GM21723 (cell line): ENCODE results near the gene S1PR4.

Experiments used
- ATAC-seq: cut with Tn5 transposase; IDR thresholded peaks from one replicate; pipeline ENCODE4 v1.9.1; 2021; ENCODE audit warnings: mild to moderate bottlenecking, moderate library complexity; ENCODE audit not compliant: unreplicated experiment

Gene S1PR4, protein sequence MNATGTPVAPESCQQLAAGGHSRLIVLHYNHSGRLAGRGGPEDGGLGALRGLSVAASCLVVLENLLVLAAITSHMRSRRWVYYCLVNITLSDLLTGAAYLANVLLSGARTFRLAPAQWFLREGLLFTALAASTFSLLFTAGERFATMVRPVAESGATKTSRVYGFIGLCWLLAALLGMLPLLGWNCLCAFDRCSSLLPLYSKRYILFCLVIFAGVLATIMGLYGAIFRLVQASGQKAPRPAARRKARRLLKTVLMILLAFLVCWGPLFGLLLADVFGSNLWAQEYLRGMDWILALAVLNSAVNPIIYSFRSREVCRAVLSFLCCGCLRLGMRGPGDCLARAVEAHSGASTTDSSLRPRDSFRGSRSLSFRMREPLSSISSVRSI

DNA sequence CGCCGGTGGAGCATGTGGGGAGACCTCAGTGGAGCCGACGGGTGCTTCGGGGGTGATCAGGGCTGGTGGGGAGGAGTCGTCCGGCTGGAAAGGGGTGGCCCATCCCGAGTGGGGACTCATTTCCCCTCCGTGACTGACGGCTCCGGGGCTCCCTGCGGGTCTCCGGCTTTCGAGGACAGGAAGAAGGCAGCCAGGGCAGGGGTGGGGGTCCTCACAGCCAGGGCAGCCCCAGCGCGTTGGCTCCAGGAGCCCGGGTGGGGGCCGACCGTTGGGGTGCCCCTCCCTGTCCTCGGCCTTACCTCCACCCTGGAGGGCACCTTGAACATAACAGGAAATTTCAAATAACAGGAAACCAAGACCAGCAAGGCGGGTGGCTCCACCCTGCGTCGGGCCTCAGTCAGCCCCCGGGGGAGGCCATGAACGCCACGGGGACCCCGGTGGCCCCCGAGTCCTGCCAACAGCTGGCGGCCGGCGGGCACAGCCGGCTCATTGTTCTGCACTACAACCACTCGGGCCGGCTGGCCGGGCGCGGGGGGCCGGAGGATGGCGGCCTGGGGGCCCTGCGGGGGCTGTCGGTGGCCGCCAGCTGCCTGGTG is at the start of gene S1PR4:
Gene S1PR4 (plus strand): TSS at position 393 of the 596 bp plus-strand sequence. CDS start 24 bp downstream, at position 417.
- ATAC-seq = no peak

DNA sequence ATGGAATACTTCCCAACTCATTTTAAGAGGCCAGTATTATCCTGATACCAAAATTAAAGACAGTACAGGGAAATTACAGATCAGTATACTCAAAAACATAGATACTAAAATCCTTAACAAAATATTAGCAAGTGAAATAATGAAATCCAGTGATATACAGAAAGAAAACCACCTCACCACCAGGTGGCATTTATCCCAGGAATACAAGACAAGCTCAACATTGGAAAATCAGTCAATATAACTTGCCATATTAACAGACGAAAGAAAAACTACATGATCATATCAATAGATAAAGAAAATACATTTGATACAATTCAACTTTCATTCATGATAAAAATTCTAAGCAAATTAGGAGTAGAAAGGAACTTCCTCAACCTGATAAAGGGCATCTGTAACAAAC is 49.5 kb upstream of the S1PR4 start:
- ATAC-seq = no peak

DNA sequence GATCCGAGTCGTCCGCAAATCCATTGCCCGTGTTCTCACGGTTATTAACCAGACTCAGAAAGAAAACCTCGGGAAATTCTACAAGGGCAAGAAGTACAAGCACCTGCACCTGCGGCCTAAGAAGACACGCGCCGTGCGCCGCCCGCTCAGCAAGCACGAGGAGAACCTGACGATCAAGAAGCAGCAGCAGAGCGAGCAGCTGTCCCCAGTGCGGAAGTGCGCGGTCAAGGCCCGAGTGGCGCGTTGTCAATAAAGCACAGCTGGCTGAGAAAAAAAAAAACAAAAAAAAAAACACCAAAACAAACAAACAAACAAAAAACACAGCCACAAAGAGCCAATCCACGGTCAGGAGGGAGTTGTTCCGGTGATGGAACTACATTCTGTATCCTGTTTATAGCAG is 47.4 kb upstream of the S1PR4 start:
- ATAC-seq = no peak

DNA sequence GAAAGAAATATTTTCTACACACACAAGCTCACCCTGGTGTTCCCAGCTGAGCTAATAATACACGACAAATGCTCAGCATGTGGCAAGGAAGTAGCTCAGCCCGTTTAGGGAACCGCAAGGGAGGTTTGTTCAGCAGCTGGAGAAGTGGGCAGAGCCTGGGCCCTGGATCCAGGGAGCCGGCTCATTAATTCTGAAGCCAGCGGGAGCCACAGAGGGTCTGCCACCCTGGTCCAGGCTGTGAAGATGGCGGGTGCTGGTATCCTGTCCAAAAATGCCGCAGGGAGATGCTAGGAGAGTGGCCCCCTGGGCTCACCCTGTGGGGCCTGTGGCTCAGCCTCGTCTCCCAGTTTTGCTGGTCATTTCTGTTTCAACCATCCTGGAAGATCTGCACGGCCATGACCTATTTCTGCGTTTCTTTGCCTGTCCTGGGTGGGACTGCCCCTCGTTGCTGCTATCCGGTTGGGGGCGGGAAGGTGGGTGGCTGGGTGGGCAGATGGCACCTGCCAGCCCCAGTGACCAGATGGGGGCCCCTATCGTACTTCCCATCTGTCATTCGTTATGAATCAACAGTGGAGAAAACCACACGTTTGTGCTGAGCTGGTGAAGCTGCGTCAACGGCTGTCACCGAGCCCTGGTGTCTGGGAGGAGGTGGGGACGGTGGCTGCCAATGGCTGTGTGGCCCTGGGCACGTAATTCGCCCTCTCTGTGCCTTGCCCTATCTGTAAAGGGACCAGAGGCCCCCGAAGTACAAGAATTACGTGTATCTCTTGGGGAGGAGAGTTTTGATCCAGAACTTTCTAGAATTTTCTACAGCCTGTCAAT is 45.4 kb upstream of the S1PR4 start:
- peak; percentile 47 for ATAC-seq

DNA sequence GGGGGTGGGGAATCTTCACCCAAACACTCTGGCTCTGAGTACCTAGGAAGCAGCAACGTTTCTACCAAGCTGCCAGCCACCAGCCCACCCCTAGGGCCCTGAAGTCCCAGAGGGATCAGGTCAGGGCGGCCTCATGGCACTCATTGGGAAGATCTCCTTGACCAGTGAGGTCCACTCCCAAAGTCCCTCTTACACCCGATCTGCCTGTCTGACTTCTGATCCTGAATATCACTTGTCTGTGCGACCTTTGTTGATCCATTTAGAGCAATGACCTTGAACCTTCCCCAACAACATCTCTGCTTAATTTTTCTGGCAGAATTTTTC is 44.8 kb upstream of the S1PR4 start:
- no peak for ATAC-seq

DNA sequence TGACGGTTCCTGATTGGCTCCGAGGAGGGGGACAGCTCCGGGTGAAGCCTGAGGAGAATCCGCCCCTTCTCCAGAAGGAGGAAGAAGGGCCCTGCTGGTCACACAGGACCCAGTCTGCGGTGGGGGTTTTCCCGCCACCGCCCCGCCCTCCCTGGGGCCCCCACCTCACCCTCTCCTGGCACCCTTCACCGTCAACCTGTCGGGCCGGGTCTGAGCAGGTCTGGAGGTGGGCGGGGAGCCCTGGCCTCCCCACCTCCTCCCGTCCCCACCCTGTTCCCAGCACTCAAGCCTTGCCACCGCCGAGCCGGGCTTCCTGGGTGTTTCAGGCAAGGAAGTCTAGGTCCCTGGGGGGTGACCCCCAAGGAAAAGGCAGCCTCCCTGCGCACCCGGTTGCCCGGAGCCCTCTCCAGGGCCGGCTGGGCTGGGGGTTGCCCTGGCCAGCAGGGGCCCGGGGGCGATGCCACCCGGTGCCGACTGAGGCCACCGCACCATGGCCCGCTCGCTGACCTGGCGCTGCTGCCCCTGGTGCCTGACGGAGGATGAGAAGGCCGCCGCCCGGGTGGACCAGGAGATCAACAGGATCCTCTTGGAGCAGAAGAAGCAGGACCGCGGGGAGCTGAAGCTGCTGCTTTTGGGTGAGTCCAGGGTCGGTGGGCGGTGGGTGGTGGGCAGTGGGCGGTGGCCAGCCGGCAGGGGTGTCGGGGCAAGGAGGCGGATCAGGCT is 42.4 kb upstream of the S1PR4 start, which contains the start of gene GNA15:
Gene GNA15 (plus strand): TSS at position 73 of the 723 bp plus-strand sequence. CDS start 418 bp downstream, at position 491.
- no peak for ATAC-seq

DNA sequence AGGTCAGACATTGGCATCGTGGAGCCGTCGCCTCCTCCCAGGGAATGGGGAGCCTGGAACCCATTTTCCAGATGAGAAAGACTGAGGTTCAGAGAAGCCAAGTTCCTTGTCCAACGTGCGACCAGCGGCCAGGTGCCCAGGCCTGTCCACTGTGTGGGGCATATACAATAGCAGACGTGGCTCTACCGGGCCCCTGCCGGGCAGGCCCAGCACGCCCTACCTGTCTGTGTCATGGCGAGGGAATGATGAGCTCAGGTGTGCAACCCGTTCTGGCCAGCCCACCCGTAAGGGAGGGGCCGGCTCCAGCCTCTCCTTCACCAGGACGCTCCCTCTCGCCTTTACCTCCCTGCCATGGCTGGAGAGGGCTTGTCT is 41.9 kb upstream of the S1PR4 start:
- no peak for ATAC-seq

DNA sequence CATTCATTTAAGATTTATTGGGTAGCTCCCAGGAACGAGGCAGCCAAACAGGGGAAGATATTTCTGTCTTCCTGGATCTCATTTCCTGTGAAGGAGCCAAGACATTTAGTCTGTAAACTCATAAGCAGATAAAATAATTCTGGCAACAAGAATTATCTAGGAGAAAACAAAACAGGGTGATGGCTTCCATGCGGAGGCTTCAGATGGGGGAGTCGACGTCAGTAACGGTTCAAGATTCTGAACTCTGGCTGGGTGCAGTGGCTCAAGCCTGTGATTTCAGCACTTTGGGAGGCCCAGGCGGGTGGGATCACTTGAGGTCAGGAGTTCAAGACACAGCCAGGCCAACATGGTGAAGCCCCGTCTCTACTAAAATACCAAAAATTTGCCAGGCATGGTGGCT is 41.5 kb upstream of the S1PR4 start:
- no peak for ATAC-seq

DNA sequence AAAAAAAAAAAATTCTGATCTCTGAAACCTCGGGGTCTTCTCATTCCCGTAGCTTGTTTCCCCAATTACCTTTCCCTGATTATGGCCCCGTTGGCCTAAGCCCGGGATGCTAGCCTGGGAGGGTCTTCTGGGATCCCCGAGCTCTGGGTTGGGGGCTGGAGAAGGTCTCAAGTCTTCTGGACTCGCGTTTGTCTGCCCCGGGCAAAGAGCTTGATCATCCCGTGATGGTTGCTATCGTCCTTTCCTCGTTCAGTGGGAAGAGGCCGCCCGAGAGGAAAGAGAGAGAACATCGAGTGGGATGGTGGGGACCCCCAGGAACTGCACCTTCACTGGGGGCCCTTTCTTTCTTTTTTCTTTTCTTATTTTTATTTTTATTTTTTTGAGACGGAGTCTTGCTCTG is 40.3 kb upstream of the S1PR4 start:
- ATAC-seq = no peak

- ATAC-seq = no peak
Measured at GRCh38 chr19:3140667-3141038, 37.9 kb upstream of the S1PR4 start.

DNA sequence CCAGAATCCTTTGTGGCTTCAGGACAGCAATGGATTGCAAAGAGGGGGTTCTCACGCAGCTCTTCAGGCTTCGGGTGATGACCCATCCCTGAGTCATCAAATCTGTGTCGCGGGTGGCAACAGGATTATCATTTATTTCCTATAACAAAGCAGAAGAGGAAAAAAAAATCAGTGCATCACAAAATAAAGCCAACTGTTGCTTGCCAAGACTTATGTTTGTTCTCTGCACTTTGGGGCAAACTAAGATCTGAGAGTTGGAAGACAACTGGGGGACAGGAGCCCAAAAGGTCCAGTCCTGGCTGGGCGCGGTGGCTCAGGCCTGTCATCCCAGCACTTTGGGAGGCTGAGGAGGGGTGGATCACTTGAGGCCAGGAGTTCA is 36.3 kb upstream of the S1PR4 start:
- ATAC-seq = no peak

DNA sequence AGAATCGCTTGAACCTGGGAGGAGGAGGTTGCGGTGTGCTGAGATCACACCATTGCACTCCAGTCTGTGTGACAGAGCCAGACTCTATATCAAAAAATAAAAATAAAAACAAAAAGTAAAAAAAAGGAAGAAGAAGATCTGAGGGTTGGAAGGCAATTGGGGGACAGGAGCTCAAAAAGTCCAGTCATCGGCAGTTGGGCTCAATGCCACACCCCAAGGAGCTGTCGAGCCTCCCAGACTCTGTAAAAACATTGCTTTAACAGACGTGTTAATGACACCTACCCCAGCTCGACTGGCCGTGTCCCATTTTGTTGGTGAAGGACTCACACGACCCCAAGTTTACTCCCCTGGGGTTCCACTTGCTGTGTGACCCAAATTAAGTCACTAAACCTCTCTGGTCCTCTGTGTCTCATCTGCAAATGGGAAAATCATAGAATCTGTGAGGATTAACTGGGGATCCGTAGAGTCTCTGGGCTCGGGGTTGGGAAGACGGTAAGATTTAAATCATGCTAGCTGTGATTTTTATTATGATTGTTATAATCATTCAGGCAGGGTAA is 35.7 kb upstream of the S1PR4 start:
- ATAC-seq = no peak

DNA sequence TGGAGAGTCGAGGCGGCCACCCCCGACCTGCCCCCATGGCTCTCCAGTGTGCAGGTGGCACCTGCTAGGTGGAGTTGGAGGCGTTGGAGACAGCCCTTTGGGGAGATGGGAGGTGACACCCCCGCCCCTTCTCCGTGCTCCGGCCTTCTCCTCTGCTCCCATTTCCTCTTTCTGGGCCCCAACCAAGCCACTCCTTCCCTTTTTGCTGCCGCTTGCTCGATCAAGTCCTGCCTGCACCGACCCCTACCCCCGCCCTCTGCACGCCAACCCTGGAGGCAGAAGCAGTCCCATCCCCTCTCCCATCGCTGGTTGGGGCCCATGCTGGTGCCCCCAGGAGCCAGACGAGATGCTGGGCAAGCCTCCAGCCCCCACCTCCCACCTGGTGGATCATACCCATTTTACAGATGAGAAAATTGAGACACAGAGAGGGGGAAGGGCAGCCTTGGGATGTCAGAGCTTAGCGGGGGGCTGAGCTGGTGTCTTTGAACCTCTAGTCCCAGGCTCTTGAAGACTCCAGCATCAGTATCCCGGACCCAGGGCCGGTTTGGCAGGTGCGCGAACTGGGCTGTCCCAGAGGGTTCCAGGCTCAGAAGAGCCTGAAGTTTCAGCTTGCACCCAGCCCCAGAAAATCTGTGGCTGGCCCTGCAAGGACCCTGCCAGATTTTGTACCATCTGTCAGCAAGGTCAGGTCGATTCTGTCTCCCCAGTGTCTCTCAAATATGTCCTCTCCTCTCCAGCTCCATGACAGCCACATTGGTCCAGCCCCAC is 32.5 kb upstream of the S1PR4 start:
- no peak for ATAC-seq

DNA sequence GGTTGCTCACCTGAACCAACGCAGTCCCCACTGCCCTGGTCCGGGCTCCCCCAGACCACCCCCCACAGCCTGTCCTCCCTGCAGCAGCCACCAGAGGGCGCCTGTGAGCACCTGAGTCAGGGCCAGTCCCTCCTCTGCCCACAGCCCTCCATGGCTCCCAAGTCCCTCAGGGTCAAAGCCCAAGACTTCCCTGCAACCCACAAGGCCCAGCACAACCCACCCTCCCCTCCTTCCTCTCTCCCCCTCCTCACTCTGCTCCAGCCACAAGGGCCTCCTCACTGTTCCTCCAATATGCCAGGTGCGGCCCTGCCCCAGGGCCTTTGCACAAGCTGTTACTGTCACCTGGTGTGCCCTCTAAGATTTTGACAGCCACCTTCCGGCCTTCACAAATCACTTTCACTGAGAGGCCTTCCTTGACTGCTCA is 31.9 kb upstream of the S1PR4 start:
- ATAC-seq = no peak

DNA sequence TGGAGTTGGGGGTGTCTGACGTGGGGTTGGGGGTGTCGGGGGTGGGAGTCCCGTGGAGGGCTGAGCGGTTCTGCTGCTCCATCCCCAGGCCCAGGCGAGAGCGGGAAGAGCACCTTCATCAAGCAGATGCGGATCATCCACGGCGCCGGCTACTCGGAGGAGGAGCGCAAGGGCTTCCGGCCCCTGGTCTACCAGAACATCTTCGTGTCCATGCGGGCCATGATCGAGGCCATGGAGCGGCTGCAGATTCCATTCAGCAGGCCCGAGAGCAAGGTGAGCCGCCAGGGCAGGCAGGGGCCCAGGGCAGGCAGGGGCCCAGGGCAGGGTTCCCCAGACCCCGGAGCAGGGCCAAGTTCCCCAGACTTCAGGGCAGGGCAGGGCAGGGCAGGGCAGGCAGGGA is 30.1 kb upstream of the S1PR4 start:
- ATAC-seq = no peak

DNA sequence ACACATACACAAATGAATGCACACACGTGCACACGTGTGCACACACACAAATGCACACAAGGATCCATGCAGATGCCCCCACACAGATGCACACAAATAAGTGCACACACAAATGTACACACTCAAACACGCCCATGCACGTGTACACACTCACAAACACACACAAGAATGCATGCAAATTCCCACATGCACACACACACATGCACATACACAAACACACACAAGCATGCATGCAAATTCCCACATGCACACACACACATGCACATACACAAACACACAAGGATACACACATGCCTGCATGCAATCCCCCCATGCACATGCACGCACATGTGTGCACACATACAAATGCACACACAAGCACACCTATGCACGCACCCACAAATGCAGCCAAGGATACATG is 29.5 kb upstream of the S1PR4 start:
- no peak for ATAC-seq

GRCh38 chr19:3149526-3150505 is 28.8 kb upstream of the S1PR4 start:
- ATAC-seq = no peak

DNA sequence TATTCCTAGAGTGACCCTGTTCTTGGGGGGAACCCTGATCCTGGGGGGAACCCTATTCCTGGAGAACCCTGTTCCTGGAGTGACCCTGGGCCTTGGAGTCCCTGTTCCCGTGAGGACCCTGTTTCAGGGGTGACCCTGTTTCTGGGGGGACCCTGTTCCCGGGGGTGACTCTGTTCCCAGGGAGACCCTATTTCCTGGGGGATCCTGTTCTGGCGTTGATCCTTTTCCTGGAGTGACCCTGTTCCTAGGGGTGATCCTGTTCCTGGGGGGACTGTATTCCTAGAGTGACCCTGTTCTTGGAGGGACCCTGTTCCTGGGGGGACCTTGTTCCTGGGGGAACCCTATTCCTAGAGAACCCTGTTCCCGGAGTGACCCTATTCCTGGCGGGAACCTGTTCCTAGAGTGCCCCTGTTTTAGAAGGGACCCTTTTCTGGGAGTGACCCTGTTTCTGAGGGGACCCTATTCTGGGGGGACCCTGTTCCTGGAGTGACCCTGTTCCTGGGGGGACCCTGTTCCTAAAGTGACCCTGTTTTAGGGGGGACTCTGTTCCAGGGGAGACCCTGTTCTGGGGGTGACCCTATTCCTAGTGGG is 27.7 kb upstream of the S1PR4 start:
- no peak for ATAC-seq
